Activated B cell treated with CpG ODN at 0.5 μM for 24 hours (primary cell): ENCODE results near the gene SPRED2. TPM values are rescaled to one million over a fixed set of nuclear protein-coding genes. Genes with fewer than 3 reads are reported as not detected.

ENCODE experiments used
- ATAC-seq: fragments of 200-7000 bp; cut with Tn5 transposase; one replicate; pipeline ENCODE4 v1.10.0; 2021; ENCODE audit warnings: low read depth, mild to moderate bottlenecking, moderate library complexity
- CTCF ChIA-PET: fragments of 350-600 bp; sonication (Branson Sonifier 250); formaldehyde crosslinking; loops from one replicate; lab custom pipeline; 2021; ENCODE audit warnings: antibody characterized with exemption; lab: Charles Lee
- POLR2A ChIA-PET: fragments of 350-600 bp; sonication (Branson Sonifier 250); formaldehyde crosslinking; loops from one replicate; lab custom pipeline; 2021; ENCODE audit warnings: antibody characterized with exemption; lab: Charles Lee
- DNase-seq: peaks from one replicate; pipeline ENCODE4 v3.0.0; 2022
- H3K27ac Mint-ChIP-seq: one replicate; pipeline ENCODE4 v1.8.0; 2020; ENCODE audit warnings: mixed read lengths
- H3K27me3 Mint-ChIP-seq: one replicate; pipeline ENCODE4 v1.8.0; 2021; ENCODE audit warnings: mixed read lengths
- H3K36me3 Mint-ChIP-seq: one replicate; pipeline ENCODE4 v1.8.0; 2021; ENCODE audit warnings: low read depth, mixed read lengths
- H3K4me1 Mint-ChIP-seq: one replicate; pipeline ENCODE4 v1.8.0; 2021; ENCODE audit warnings: mixed read lengths
- H3K4me3 Mint-ChIP-seq: one replicate; pipeline ENCODE4 v1.8.0; 2020; ENCODE audit warnings: mild to moderate bottlenecking, mixed read lengths
- H3K9me3 Mint-ChIP-seq: one replicate; pipeline ENCODE4 v1.8.0; 2020; ENCODE audit warnings: mixed read lengths
- CTCF ChIP-seq: fragments of 200-600 bp; IDR thresholded peaks from one replicate; pipeline ENCODE4 v1.8.0; 2022; ENCODE audit warnings: antibody characterized with exemption, mild to moderate bottlenecking
- intact Hi-C: fragments of 100-400 bp; cut with micrococcal nuclease; formaldehyde crosslinking; loops from one replicate; pipeline ENCODE4 v1.15.1; 2024
- total RNA-seq: library from RNA; stranded (reverse); gene quantifications from 2 replicates; pipeline ENCODE4 v1.2.3, GENCODE V29; 2022

The SPRED2 gene
- 2.5 and 3.1 TPM in 2 replicates for total RNA-seq

- Mint-ChIP-seq H3K4me3 (peak within 1 kb of the TSS; percentile 90), H3K4me1 (peaks cover 23% of the 10 kb centered on the region), H3K9me3 (no peaks in the 10 kb centered on the region), H3K27ac (peak within 1 kb of the TSS; percentile 69), H3K27me3 (peaks cover 19% of the 10 kb centered on the region), H3K36me3 (peaks cover 4% of the 10 kb centered on the region)
- intact Hi-C loops: loop anchor here (1.0 to 5.0 kb wide), 4 partner anchors 42 to 1845 kb away; partner anchors contain the start of genes MDH1, RAB1A and WDPCP
- POLR2A ChIA-PET: interaction anchor here (0.6 to 1.0 kb wide), 3 partner anchors 11 to 25 kb away, joined by 3 to 4 read pairs (median 3); no protein-coding TSS in a partner anchor
- no peak for TF ChIP-seq CTCF
- peak; percentile 30 for ATAC-seq
- CTCF ChIA-PET: no interaction called here
- DNase-seq: peak; percentile 62
Observed at GRCh38 chr2:65432227-65433190, at the start of gene SPRED2. Gene SPRED2, minus strand, starts transcription at chr2:65432599. Its CDS starts 612 bp downstream, at chr2:65431987.

- Mint-ChIP-seq H3K27me3 (peaks cover 18% of the 10 kb centered on the region), H3K27ac (no peak overlapping the region), H3K4me3 (no peak overlapping the region), H3K36me3 (no peaks in the 10 kb centered on the region), H3K4me1 (no peaks in the 10 kb centered on the region), H3K9me3 (no peaks in the 10 kb centered on the region)
- ChIA-PET POLR2A (no interaction called here), CTCF (no interaction called here)
- no peak for ATAC-seq
- intact Hi-C loops: no loop called here
- no peak for DNase-seq
- TF ChIP-seq CTCF: no peak
Observed at GRCh38 chr2:65481961-65482360, 49.6 kb upstream of the SPRED2 start.

GRCh38 chr2:65479524-65479923, 47.1 kb upstream of the SPRED2 start:
- ChIA-PET POLR2A (no interaction called here), CTCF (interaction anchor here (1.5 kb wide), 1 partner anchor 94 kb away, joined by 3 read pairs; no protein-coding TSS in a partner anchor)
- Mint-ChIP-seq H3K27ac (no peak overlapping the region), H3K9me3 (peaks cover 9% of the 10 kb centered on the region), H3K36me3 (peaks cover 3% of the 10 kb centered on the region), H3K4me1 (no peaks in the 10 kb centered on the region), H3K27me3 (peaks cover 16% of the 10 kb centered on the region), H3K4me3 (no peak overlapping the region)
- intact Hi-C loops: no loop called here
- TF ChIP-seq CTCF: no peak
- DNase-seq: no peak
- ATAC-seq: no peak

- H3K9me3 Mint-ChIP-seq: peaks cover 14% of the 10 kb centered on the region
- H3K4me1 Mint-ChIP-seq: no peaks in the 10 kb centered on the region
- peaks cover 15% of the 10 kb centered on the region for H3K27me3 Mint-ChIP-seq
- no peak overlapping the region for H3K4me3 Mint-ChIP-seq
- intact Hi-C loops: no loop called here
- ChIA-PET CTCF (no interaction called here), POLR2A (no interaction called here)
- no peak overlapping the region for H3K27ac Mint-ChIP-seq
- ATAC-seq (no peak), DNase-seq (no peak)
- TF ChIP-seq CTCF: no peak
- peaks cover 3% of the 10 kb centered on the region for H3K36me3 Mint-ChIP-seq
Observed at GRCh38 chr2:65478498-65479135, 46.2 kb upstream of the SPRED2 start.

- CTCF ChIA-PET: no interaction called here
- peaks cover 14% of the 10 kb centered on the region for H3K9me3 Mint-ChIP-seq
Observed at GRCh38 chr2:65477590-65477989, 45.2 kb upstream of the SPRED2 start.

More at GRCh38 chr2:65477590-65477989, 45.2 kb upstream of the SPRED2 start:
- Mint-ChIP-seq H3K27me3 (peaks cover 10% of the 10 kb centered on the region), H3K4me3 (no peak overlapping the region), H3K27ac (no peak overlapping the region), H3K4me1 (no peaks in the 10 kb centered on the region), H3K36me3 (peaks cover 3% of the 10 kb centered on the region)
- no peak for TF ChIP-seq CTCF
- intact Hi-C loops: no loop called here
- POLR2A ChIA-PET: no interaction called here
- no peak for ATAC-seq
- no peak for DNase-seq
